GM19452 (cell line): ENCODE measurements around the gene CYB561D1.
A peak's percentile ranks its signal among the peaks of the same experiment; 100 is the strongest.

Source experiments
- ATAC-seq: cut with Tn5 transposase; IDR thresholded peaks from one replicate; pipeline ENCODE4 v1.9.1; 2021; ENCODE audit not compliant: unreplicated experiment

CYB561D1 gene

GRCh38 chr1:109499661-109500536, 6.0 kb downstream of the CYB561D1 start:
- ATAC-seq: no peak

GRCh38 chr1:109500941-109501381, 7.1 kb downstream of the CYB561D1 start:
- ATAC-seq: no peak

- ATAC-seq: no peak
Measured at GRCh38 chr1:109501644-109502363, 7.9 kb downstream of the CYB561D1 start.

DNA sequence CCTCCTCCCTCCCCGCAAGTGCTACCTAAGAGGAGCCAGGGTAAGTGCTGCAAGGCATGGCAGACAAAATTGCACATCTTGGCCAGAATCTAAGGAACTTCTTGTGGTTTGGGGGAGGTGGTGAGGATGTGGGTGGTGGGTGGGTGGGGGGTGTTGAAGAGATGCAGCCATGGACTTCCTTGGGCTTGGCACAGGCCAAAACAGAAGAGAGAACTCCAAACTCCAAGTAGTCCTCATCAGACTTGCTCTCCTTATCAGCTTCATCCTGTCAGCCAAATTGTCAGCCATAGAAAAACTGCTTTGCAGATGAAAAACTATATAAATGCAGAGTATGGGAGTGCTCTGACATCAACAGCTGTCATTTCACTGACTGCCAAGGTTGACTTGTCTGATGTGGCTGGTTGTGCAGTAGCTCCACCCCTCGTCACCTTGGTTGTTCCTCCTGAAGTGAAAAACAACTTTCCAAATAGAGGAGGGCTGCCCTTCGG, 8.5 kb downstream of the CYB561D1 start:
- ATAC-seq: no peak

DNA sequence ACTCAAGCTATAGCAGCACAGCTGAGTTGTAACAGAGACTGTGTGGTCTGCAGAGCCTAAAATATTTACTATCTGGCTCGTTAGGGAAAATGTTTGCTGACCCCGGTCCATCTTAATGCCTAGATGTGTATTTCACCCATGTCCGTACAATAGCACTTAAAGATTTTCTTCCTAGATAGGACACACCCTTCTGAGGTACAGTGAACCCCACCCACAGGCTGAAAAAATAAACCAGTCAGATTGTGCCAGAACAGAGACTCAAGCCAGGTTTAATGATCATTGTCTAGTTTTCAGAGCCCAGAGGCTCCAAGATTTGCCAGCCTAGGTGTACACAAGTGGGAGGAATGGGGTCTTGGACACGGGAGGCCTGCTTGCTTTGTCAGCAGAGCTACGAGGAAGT, 10.0 kb downstream of the CYB561D1 start:
- ATAC-seq: no peak

- ATAC-seq: no peak
Measured at GRCh38 chr1:109504974-109505373, 11.1 kb downstream of the CYB561D1 start.

- ATAC-seq: no peak
Measured at GRCh38 chr1:109508001-109508872, 14.3 kb downstream of the CYB561D1 start.

DNA sequence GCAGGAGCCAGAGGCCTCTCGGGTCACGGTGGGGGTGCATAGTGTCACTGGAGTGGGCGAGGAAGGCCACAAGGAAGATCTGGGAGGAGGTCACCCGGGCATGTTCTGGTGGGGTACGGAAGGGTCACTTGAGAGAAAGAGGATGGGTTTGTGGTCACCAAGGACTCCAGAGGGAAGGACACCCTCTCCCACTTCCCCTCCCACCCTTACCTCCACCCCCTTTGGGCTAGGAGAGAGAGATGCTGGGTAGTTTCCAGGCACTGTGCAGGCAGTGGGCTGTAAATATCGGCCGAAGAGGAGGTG, 14.9 kb downstream of the CYB561D1 start:
- no peak for ATAC-seq

- ATAC-seq: no peak
Measured at GRCh38 chr1:109509176-109510134, 15.6 kb downstream of the CYB561D1 start, which contains the start of gene AMIGO1. TSS of gene AMIGO1 (minus strand) at chr1:109509727. CDS start at chr1:109508912, 815 bp downstream.

DNA sequence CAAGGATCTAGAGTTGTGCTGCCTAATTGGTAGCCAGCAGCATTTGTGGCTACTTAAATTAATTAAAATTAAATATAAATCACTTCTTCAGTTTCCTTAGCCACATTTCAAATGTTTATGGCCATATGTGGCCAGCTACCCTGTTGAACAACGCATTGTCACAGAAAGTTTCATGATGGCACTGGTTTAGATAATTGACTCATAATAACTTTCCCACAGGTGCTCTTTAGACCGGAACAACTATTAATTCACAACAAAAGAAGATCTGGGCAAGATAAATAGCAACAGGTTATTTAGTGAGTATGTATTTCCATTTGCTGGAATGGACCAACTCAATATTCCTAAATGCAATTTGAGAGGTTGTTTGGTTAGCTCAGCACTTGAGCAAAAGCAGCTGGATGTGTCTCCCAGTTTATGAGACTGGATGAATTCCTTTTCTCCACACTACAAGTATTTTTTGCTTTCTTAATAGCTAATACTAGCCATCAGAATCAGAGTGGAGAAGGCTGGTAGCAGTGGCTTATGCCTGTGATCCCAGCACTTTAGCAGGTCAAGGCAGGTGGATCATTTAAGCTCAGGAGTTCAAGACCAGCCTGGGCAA, 19.3 kb downstream of the CYB561D1 start:
- ATAC-seq: no peak

- ATAC-seq: no peak
Measured at GRCh38 chr1:109514846-109515245, 21.0 kb downstream of the CYB561D1 start.

DNA sequence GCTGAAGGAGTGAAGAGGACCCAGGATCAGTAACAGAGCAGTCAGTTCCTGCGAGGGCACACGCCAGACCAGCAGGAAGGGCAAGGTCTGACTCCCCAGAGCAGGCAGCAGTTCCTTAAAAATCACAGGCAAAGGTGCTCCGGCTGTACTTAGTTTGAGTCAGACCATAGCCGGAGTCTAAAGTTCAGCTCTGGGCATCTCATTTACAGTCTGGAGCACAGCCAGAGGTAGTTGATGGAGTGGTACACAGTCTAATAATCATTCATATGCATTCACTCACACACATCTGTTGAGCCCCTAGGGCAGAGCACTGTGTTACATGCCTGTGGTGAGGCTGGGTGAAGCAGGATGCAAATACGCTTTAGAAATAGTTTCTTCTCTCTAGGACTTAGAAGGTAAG, 23.0 kb downstream of the CYB561D1 start:
- ATAC-seq: no peak

DNA sequence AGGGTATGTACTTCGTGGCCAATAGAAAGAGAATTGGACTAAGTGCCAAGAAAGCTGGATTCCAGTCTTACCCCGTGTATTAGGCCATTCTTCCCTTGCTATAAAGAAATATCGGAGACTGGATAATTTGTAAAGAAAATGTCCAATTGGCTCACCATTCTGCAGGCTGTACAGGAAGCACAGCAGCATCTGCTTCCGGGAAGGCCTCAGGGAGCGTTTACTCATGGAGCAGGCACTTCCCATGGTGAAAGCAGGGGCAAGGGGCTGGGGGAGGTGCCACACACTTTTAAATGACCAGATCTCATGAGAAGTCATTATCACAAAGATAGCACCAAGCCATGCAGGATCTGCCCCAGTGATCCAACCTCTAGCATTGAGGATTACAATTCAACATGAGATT, 23.4 kb downstream of the CYB561D1 start:
- no peak for ATAC-seq

DNA sequence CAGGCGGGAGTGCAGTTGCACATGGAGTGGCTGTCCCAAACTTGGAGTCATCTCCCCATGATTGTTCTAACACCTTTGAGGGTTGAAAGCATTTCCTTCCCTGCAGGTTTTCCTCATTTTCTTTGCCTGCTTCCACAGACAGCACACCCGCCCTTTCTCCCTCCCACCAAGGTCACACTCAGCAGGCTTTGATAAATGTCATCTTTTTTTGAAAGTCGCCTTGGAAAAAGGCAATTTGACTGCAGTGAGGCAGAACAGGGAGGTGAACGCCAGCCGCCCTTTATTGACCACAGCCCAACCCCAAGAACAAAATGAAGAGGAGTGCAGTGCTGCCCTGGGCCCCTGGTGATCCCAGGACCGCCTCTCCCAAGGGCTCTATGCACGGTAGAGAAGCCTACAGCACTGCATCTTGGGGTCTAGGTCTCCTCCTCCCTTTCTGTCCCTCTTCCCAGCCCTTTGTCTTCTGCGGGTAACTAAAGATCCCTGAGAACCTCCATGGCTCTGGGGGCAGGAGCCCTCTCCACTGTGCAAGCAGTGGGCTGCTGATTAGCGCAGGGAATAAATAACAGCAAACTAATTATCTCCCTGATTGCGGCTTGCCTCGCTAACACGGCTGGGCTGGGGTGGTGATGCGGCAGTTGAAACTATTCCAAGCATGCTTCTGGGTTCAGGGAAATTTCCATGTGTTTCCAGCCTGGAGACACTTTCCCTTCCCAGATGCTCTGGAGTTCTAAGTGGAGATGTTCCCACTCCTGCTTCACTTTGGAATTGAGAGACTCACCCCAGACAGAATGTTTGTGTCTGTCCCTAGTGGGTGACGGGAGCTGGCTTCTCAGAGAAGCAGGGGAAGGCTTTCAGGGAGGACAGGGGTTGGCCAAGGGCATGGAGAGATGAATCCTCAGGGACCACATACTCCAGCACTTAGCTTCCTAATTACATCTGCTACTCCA, 27.4 kb downstream of the CYB561D1 start:
- ATAC-seq: no peak

DNA sequence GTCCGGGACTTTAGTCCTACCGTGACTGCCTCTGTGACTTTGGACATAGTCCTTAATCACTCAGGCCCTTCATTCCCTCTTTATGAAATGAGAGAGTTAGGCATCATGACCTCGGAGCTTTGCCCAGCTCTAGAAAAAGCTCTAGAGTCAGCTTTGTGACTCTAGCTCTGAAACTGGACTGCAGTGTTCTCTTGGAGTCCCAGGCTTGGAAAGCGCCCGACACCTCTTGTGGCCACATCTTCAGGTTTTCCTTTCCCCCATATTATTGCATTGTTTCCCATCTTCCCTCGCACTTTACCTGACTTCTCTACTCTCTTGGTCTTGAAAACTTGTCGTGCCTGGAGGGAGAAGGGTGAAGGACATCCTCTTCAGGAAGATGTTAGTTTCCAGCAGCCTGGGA, 28.1 kb downstream of the CYB561D1 start:
- no peak for ATAC-seq

DNA sequence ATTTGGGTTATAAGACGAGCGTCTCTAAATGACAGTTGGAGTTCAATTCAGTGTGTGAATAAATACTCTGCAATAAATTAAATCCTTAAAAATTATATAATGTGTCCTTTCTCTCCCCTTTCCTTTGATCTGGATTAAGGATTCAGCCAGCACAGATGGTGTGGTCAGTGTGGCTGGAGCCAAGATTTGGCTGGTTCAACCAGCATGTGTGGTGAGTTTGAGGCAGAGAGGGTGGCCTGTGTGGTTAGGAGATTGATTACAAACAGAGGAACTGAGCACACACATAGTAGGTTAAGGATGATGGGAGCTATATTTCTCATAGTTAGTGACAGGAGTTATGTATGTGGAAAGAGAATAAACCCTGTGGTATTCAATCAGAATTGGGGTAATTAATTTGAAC, 29.8 kb downstream of the CYB561D1 start:
- no peak for ATAC-seq

DNA sequence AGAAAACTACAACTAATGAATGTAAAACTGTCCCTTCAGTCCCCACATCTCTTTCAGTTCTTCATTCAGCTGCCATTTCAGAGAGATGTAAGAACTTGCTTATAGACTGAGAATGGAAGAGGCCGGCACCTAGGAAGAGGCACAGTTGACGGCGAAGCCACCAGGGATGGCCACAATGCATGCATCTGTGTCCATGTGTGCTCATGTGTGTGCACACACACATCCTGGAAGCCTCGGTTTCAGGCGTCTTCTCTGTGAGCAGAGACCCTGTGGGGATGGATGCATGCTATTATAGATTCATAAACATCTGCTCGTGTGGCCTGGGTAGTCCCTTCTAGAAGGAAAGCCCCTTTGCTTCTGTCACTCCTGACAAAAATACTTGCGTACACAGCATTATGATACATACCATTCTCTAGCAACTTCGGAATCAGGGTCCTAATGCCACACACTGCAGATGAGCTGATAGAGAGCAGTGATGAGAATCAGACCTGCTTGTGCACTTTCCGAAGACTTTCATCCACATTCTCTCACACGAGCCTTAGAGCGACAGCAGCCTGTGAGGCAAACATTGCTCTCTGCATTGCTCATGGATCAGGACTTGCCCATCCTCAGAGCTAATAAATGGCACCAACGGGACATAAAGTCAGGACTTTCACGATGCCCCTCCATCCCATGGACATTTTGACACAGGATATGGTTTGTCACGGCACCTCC, 33.4 kb downstream of the CYB561D1 start:
- peak; percentile 53 for ATAC-seq
